HCT116 (cell line): Measurements from ENCODE around the gene OGA. TPM values are rescaled to one million over a fixed set of nuclear protein-coding genes. Genes with fewer than 3 reads are reported as not detected.
A peak's percentile ranks its signal among the peaks of the same experiment; 100 is the strongest.

ENCODE experiments used
- CEBPB ChIP-seq: IDR thresholded peaks from 2 replicates; pipeline ENCODE4 v1.6.1; 2012; ENCODE audit warnings: low read depth
- CTCF ChIP-seq, 3 experiments: fragments of 200-600 bp in 1 of 3; sonication (generic) in 1 of 3; IDR thresholded peaks in 2 of 3; conservative IDR thresholded peaks in 1 of 3; 2 replicates each; pipeline ENCODE4 v1.5.1; 2012 to 2017; ENCODE audit warnings: low read depth in 2 of 3, low read length in 2 of 3, antibody characterized with exemption in 1 of 3, borderline replicate concordance in 1 of 3, control low read depth in 1 of 3, mild to moderate bottlenecking in 1 of 3, mixed read lengths in 1 of 3, mixed run types in 1 of 3, moderate library complexity in 1 of 3; ENCODE audit not compliant: insufficient read depth in 1 of 3
- SIN3A ChIP-seq: IDR thresholded peaks from 2 replicates; pipeline ENCODE4 v1.6.1; 2012; ENCODE audit warnings: low read depth
- SP1 ChIP-seq: IDR thresholded peaks from 2 replicates; pipeline ENCODE4 v1.6.1; 2012; ENCODE audit warnings: low read depth
- SRF ChIP-seq: IDR thresholded peaks from 2 replicates; pipeline ENCODE4 v1.6.1; 2012; ENCODE audit warnings: low read depth
- TCF7L2 ChIP-seq: IDR thresholded peaks from 2 replicates; pipeline ENCODE4 v1.7.0; 2011; ENCODE audit warnings: borderline replicate concordance, inconsistent platforms; ENCODE audit not compliant: insufficient read depth, insufficient read length; ENCODE audit errors: extremely low read depth
- YY1 ChIP-seq: IDR thresholded peaks from 2 replicates; pipeline ENCODE4 v1.6.1; 2011; ENCODE audit warnings: low read length, low read depth, moderate library complexity, mild to moderate bottlenecking; ENCODE audit not compliant: insufficient replicate concordance; ENCODE audit errors: extremely low read depth
- total RNA-seq: library from RNA; stranded (reverse); gene quantifications from one replicate; pipeline ENCODE4 v1.2.1, GENCODE V29; 2021; ENCODE audit not compliant: unreplicated experiment
- TF ChIP-seq, protein P1 (sequence below): IDR thresholded peaks from 2 replicates; pipeline ENCODE4 v1.6.1; 2012; ENCODE audit warnings: low read depth

Gene OGA
- total RNA-seq, 1 experiment from 2014 or later: 127 TPM

GRCh38 chr10:101817337-101818118, 716 bp downstream of the OGA start (continued):
- TF ChIP-seq CTCF (IDR thresholded peaks at IDR 0.05 in 2 of 3, conservative IDR thresholded peaks at IDR 0.05 in 1 of 3; ENCODE audit: borderline replicate concordance in 1 of 3, insufficient read depth in 1 of 3, low read depth in 2 of 3, low read length in 2 of 3): no peak
- no peak for TF ChIP-seq SRF
- TF ChIP-seq CEBPB: no peak
- peak; percentile 10 for TF ChIP-seq TCF7L2
- TF ChIP-seq, protein P1, sequence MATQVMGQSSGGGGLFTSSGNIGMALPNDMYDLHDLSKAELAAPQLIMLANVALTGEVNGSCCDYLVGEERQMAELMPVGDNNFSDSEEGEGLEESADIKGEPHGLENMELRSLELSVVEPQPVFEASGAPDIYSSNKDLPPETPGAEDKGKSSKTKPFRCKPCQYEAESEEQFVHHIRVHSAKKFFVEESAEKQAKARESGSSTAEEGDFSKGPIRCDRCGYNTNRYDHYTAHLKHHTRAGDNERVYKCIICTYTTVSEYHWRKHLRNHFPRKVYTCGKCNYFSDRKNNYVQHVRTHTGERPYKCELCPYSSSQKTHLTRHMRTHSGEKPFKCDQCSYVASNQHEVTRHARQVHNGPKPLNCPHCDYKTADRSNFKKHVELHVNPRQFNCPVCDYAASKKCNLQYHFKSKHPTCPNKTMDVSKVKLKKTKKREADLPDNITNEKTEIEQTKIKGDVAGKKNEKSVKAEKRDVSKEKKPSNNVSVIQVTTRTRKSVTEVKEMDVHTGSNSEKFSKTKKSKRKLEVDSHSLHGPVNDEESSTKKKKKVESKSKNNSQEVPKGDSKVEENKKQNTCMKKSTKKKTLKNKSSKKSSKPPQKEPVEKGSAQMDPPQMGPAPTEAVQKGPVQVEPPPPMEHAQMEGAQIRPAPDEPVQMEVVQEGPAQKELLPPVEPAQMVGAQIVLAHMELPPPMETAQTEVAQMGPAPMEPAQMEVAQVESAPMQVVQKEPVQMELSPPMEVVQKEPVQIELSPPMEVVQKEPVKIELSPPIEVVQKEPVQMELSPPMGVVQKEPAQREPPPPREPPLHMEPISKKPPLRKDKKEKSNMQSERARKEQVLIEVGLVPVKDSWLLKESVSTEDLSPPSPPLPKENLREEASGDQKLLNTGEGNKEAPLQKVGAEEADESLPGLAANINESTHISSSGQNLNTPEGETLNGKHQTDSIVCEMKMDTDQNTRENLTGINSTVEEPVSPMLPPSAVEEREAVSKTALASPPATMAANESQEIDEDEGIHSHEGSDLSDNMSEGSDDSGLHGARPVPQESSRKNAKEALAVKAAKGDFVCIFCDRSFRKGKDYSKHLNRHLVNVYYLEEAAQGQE: no peak
- TF ChIP-seq YY1: no peak
- no peak for TF ChIP-seq SIN3A
- no peak for TF ChIP-seq SP1
